Heart left ventricle (tissue), 16 donors: Measurements from ENCODE around the gene ELL. TPM values are rescaled to one million over a fixed set of nuclear protein-coding genes. Genes with fewer than 3 reads are reported as not detected.

Experiments
- ATAC-seq, 4 donors: fragments of 200-7000 bp; cut with Tn5 transposase; one replicate each; pipeline ENCODE4 v1.9.1; 2020 to 2022; ENCODE audit warnings: moderate library complexity in 4 of 4, mild to moderate bottlenecking in 3 of 4, moderate number of reproducible peaks in 1 of 4
- DNase-seq, 5 donors: peaks; one replicate each; pipeline ENCODE4 v3.0.0-alpha.2; 2020
- H3K27ac ChIP-seq, 12 donors: fragments of 200-600 bp; sonication (generic) in 4 of 12; one replicate each; pipeline versions ENCODE4 v1.5.0 to v1.8.0; 2016 to 2022; ENCODE audit warnings: mild to moderate bottlenecking in 2 of 12
- H3K27me3 ChIP-seq, 9 donors: fragments of 200-600 bp; sonication (generic) in 2 of 9; one replicate each; pipeline versions ENCODE4 v1.5.1 to v1.8.0; 2016 to 2022; ENCODE audit warnings: mild to moderate bottlenecking in 3 of 9
- H3K36me3 ChIP-seq, 9 donors: fragments of 200-600 bp; sonication (generic) in 2 of 9; one replicate each; pipeline versions ENCODE4 v1.5.0 to v1.8.0; 2018 to 2022; ENCODE audit warnings: mild to moderate bottlenecking in 2 of 9
- H3K4me1 ChIP-seq, 12 donors: fragments of 200-600 bp; sonication (generic) in 4 of 12; one replicate each; pipeline versions ENCODE4 v1.5.0 to v1.8.0; 2016 to 2022; ENCODE audit warnings: mild to moderate bottlenecking in 3 of 12
- H3K4me3 ChIP-seq, 12 donors: fragments of 200-600 bp; sonication (generic) in 4 of 12; one replicate each; pipeline versions ENCODE4 v1.5.0 to v1.8.0; 2017 to 2022; ENCODE audit warnings: mild to moderate bottlenecking in 9 of 12, moderate library complexity in 4 of 12
- H3K9me3 ChIP-seq, 12 donors: fragments of 200-600 bp; sonication (generic) in 4 of 12; one replicate each; pipeline versions ENCODE4 v1.5.0 to v1.8.0; 2016 to 2022; ENCODE audit warnings: mild to moderate bottlenecking in 1 of 12
- POLR2A ChIP-seq, 2 donors: fragments of 450-650 bp; IDR thresholded peaks; one replicate each; pipeline ENCODE4 v1.6.1; 2017; ENCODE audit warnings: antibody characterized with exemption in 2 of 2, mild to moderate bottlenecking in 2 of 2, moderate library complexity in 2 of 2
- WGBS, 4 donors: extraction: QIAGEN DNeasy Blood & Tissue Kit in 2 of 4; methylation state at CpG; one replicate each; pipeline versions ENCODE4 v1.1.5 to v1.1.7; 2013 to 2018; 5-methylcytosine and 5-hydroxymethylcytosine counted together
- intact Hi-C, 10 donors: fragments of 100-400 bp; cut with DNase I; formaldehyde crosslinking; loops; one replicate each; pipeline versions ENCODE4 v1.11.1 to v1.14.2; 2022
- polyA plus RNA-seq, 2 donors: library from polyadenylated mRNA; stranded (reverse); fragments of 200-250 nt; gene quantifications; one replicate each; pipeline ENCODE4 v1.2.3, GENCODE V29; 2013
- total RNA-seq, 9 donors: library from RNA; depleted of rRNA in 2 of 9; stranded (reverse); fragments of >200 nt in 2 of 9; fragmentation: NEBNext Ultra II Directional in 3 of 9; extraction: Animal tissue kit (Norgen Biotek cat#: 25700) in 3 of 9; gene quantifications; one replicate each; pipeline versions ENCODE4 v1.1.0 to v1.2.4, GENCODE V29; 2016 to 2023
- TF ChIP-seq, protein P1 (sequence below), 12 donors: fragments of 200-600 bp; sonication (generic) in 4 of 12; IDR thresholded peaks; one replicate each; pipeline versions ENCODE4 v1.5.0 to v1.8.0; 2018 to 2022; ENCODE audit warnings: antibody characterized with exemption in 12 of 12, mild to moderate bottlenecking in 5 of 12
- donor health status: ischemic (EF 13 %, LVEDD 7.1; RV severe dilation, severe dysfunction).
- donor health status: healthy with polysubstance abuse.
- donor health status: DM: no; HTN: yes; CAD: no.
- donor health status: DM: no; HTN: no; CAD: no.
- donor health status: ischemic (EF 25% LVEDD 6.9; RV normal size, moderate dysfunction).
- donor health status: ischemic (EF 25% LVEDD 5.7; RV mildly dilated, moderate dysfunction).
- donor health status: healthy.
- donor health status: DM: yes; HTN: yes; CAD: no.
- donor health status: ischemic (EF 35%, LVEDD 5.7; RV mildly dilated, moderate dysfunction).
- donor health status: nonischemic (EF 11% LVEDD 7.7; RV severe dilation, severe dysfunction).
- donor health status: DM: yes; HTN: yes; CAD: no.
- donor health status: PGD.
- donor health status: ischemic (EF 29% LVEDD 5.4; RV normal size, mild dysfunction).
- donor health status: nonischemic (EF 23%, LVEDD 6.1; RV moderate dilation, normal function).

Gene ELL
- total and polyA plus RNA-seq, 11 donors = 5.9 to 17.8 (median 7.3) TPM

DNA sequence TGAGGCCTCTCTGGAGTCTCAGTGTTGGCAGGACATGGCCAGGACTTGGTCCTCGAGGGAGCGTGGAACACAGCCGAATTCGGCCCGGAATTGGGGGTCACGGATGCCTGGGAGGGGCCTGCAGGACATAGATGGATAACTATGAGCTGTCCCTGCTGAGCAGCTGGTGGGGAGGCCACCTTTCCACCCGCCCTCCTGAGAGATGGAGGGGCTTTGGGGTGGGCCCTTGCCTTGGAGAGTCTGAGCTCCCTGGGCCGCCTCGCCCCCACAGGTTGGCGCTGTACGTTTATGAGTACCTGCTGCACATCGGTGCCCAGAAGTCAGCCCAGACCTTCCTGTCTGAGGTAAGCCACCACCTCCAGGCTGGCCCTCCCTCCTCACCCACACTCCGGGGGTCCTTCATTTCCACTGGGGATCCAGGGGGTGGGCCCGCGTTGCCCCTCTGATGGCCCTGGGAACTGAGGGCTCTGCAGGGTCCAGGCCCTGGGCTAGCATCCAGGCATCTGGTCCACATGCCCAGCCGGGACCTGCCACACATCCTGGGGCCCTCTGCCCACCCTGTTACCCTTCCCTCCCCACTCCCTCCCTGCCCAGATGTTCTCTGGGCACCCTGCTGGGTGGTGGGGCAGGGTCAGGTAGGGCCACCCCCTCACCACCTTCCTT lies 94.7 kb downstream of the ELL start:
- no peak for TF ChIP-seq POLR2A (IDR thresholded peaks at IDR 0.05)
- TF ChIP-seq, protein P1, sequence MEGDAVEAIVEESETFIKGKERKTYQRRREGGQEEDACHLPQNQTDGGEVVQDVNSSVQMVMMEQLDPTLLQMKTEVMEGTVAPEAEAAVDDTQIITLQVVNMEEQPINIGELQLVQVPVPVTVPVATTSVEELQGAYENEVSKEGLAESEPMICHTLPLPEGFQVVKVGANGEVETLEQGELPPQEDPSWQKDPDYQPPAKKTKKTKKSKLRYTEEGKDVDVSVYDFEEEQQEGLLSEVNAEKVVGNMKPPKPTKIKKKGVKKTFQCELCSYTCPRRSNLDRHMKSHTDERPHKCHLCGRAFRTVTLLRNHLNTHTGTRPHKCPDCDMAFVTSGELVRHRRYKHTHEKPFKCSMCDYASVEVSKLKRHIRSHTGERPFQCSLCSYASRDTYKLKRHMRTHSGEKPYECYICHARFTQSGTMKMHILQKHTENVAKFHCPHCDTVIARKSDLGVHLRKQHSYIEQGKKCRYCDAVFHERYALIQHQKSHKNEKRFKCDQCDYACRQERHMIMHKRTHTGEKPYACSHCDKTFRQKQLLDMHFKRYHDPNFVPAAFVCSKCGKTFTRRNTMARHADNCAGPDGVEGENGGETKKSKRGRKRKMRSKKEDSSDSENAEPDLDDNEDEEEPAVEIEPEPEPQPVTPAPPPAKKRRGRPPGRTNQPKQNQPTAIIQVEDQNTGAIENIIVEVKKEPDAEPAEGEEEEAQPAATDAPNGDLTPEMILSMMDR (IDR thresholded peaks at IDR 0.05) = no peak
- H3K4me3 ChIP-seq = no peak overlapping the region
- no peaks in the 10 kb centered on the region for H3K27me3 ChIP-seq
- intact Hi-C loops = no loop called here
- H3K9me3 ChIP-seq = no peaks in the 10 kb centered on the region
- WGBS, 4 donors = 65 to 82% (median 79%) methylated on average over 8 to 16 of the region's 16 CpGs
- peaks cover 0 to 6% (median 0%) of the 10 kb centered on the region in 9 donors for H3K36me3 ChIP-seq
- H3K27ac ChIP-seq = peak overlapping the region in 1 of 12 donors; percentile 78
- peaks cover 18 to 80% (median 60%) of the 10 kb centered on the region in 12 donors for H3K4me1 ChIP-seq
- ATAC-seq (no peak), DNase-seq (no peak)

DNA sequence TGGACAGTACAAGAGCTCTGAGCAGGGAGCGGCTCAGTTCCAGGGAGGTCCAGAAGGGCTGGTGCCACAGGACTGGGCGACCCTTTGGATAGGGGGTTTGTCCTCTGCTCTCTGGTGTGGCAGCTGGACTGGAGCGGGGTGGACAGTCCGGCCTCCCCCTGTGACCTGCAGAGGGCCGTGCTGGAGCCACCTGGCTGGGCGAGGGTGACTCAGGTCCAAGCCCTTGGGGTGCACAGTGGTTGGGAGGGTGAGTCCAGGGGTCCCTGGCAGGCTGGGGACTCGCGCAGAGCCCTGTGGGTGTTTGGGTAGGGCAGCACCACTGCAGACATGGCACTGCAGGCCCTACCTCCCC lies 95.5 kb downstream of the ELL start:
- H3K36me3 ChIP-seq = peaks cover 0 to 6% (median 0%) of the 10 kb centered on the region in 9 donors
- 69 to 77% (median 75%) methylated on average over 7 to 8 of the region's 8 CpGs; no CpG with 5 or more reads in 1 of the 4 donors for WGBS, 4 donors
- intact Hi-C loops = no loop called here
- no peaks in the 10 kb centered on the region for H3K9me3 ChIP-seq
- TF ChIP-seq, protein P1 (IDR thresholded peaks at IDR 0.05) = peak in 1 of 12 donors; percentile 0
- no peak for TF ChIP-seq POLR2A (IDR thresholded peaks at IDR 0.05)
- H3K27ac ChIP-seq = peak overlapping the region in 11 of 12 donors; percentile 20 to 78 (median 70)
- no peaks in the 10 kb centered on the region for H3K27me3 ChIP-seq
- peaks cover 18 to 83% (median 63%) of the 10 kb centered on the region in 12 donors for H3K4me1 ChIP-seq
- ATAC-seq = peak in 1 of 4 donors; percentile 0
- DNase-seq = no peak
- H3K4me3 ChIP-seq = no peak overlapping the region

DNA sequence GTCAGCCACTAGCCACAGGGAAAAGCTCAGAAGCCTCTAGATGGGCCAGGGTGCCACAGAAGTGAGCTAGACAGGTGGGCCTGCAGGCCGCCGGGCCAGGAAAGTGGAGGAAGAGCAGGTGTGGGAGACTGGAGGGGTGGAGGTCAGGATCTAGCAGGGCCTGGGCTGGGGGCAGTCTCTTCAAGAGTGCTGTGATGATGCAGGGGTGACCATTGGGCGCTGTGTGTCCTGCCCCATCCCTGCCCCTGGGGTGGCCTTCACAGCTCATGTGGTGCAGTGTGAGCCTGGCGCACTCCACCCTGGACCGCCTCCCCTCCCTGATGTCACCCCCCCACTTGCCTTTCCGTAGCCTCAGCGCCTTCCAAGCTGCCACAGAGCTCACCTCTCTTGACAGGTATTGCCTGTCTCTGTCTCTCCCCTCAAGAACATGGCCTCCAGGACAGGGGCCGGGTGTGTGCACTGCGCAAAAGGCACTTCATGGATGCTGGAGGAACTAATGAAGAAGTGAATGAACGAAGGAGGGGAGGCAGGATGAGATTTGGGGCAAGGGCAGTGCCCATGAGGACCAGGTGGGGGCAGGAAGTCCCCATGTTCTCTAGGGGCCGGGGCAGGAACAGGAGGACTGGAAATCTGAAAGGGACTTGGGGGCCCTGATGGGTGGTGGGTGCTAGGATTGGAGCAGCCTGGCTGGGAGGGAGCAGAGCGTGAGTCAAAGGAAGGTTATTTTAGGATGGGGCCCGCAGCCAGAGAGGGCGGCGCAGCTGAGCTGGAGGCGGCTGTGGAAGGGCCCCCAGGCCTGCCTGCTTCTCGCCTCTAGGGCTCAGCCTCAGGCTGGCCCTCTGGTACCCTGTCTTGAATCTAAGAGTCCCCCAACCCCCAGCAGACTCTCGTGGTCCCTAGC lies 96.1 kb downstream of the ELL start:
- TF ChIP-seq, protein P1 (IDR thresholded peaks at IDR 0.05) = peak in 3 of 12 donors; percentile 15 to 29 (median 26)
- TF ChIP-seq POLR2A (IDR thresholded peaks at IDR 0.05) = no peak
- WGBS, 4 donors = 35 to 44% (median 40%) methylated on average over 15 to 18 of the region's 18 CpGs

More for the DNA sequence above, 96.1 kb downstream of the ELL start:
- peak in 4 of 5 donors; percentile 74 to 82 (median 78) for DNase-seq
- Histone ChIP-seq H3K4me1 (peaks cover 18 to 88% (median 65%) of the 10 kb centered on the region in 12 donors), H3K36me3 (peaks cover 0 to 4% (median 0%) of the 10 kb centered on the region in 9 donors), H3K27me3 (no peaks in the 10 kb centered on the region), H3K4me3 (no peak overlapping the region), H3K9me3 (no peaks in the 10 kb centered on the region), H3K27ac (peak overlapping the region in 11 of 12 donors; percentile 20 to 78 (median 70))
- intact Hi-C loops = no loop called here
- ATAC-seq = peak; percentile 57 to 77 (median 70)
